Cardiac muscle cell (in vitro differentiated cells and primary cell): Measurements from ENCODE around the gene OR52I1. TPM values are rescaled to one million over a fixed set of nuclear protein-coding genes. Genes with fewer than 3 reads are reported as not detected.

ENCODE experiments used
- DNase-seq, 2 donors: peaks; one replicate each; pipeline versions ENCODE4 v3.0.0 to v3.0.0-alpha.2; 2010 to 2017; ENCODE audit warnings: low read depth in 1 of 2, low spot score in 1 of 2
- H3K27ac ChIP-seq: fragments of 200-600 bp; sonication (generic); 2 replicates; pipeline ENCODE4 v1.5.1; 2016
- H3K27me3 ChIP-seq: fragments of 200-600 bp; sonication (generic); 2 replicates; pipeline ENCODE4 v1.6.0; 2016; ENCODE audit warnings: control low read depth
- H3K36me3 ChIP-seq: fragments of 200-600 bp; sonication (generic); 2 replicates; pipeline ENCODE4 v1.5.1; 2016; ENCODE audit warnings: control low read depth
- H3K4me1 ChIP-seq: fragments of 200-600 bp; sonication (generic); 2 replicates; pipeline ENCODE4 v1.8.1; 2017; ENCODE audit warnings: low read depth, mild to moderate bottlenecking, mixed run types
- H3K4me3 ChIP-seq: fragments of 200-600 bp; sonication (generic); 2 replicates; pipeline ENCODE4 v1.5.1; 2016; ENCODE audit warnings: mild to moderate bottlenecking
- H3K9me3 ChIP-seq: fragments of 200-600 bp; sonication (generic); 2 replicates; pipeline ENCODE4 v1.5.1; 2017; ENCODE audit warnings: low read depth, mild to moderate bottlenecking, control low read depth
- polyA plus RNA-seq: library from polyadenylated mRNA; unstranded; fragments of >200 nt; fragmentation: Nextera tagmentation; extraction: Ambion mirVana; gene quantifications from 2 replicates; pipeline ENCODE4 v1.2.1, GENCODE V29; 2016
- total RNA-seq: library from RNA; depleted of rRNA; stranded (reverse); fragments of >200 nt; gene quantifications from 2 replicates; pipeline ENCODE4 v1.2.3, GENCODE V29; 2016
- TF ChIP-seq, protein P1 (sequence below): IDR thresholded peaks from 2 replicates; pipeline ENCODE4 v1.5.1; 2012; ENCODE audit warnings: low read depth, mild to moderate bottlenecking, low read length

OR52I1 gene, protein sequence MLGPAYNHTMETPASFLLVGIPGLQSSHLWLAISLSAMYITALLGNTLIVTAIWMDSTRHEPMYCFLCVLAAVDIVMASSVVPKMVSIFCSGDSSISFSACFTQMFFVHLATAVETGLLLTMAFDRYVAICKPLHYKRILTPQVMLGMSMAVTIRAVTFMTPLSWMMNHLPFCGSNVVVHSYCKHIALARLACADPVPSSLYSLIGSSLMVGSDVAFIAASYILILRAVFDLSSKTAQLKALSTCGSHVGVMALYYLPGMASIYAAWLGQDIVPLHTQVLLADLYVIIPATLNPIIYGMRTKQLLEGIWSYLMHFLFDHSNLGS
- total RNA-seq (not detected in 2 replicates), polyA plus RNA-seq (0.33 TPM in 1 of 2 replicates, not detected in the other)

DNA sequence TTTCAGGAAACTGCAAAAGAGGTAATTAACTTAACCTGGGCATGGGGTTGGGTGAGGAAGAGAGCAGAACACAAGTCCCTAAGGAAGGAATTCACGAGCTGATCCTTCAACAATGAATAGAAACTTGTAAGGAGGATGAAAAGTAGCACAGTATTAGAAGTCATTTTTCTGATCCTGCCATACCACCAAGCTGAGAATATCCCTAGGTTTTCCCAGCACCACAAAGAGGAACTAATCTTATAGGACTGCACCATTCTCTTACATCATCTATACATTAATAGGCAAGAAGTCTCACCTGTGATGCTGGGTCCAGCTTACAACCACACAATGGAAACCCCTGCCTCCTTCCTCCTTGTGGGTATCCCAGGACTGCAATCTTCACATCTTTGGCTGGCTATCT, at the start of gene OR52I1:
TSS of gene OR52I1 (plus strand) at position 301 of the 400 bp plus-strand sequence. CDS start at position 301, 0 bp downstream.
- Histone ChIP-seq H3K4me1 (no peaks in the 10 kb centered on the region), H3K36me3 (no peaks in the 10 kb centered on the region), H3K27ac (no peak within 1 kb of the TSS), H3K9me3 (no peaks in the 10 kb centered on the region), H3K4me3 (no peak within 1 kb of the TSS), H3K27me3 (no peaks in the 10 kb centered on the region)
- no peak for DNase-seq
- TF ChIP-seq, protein P1, sequence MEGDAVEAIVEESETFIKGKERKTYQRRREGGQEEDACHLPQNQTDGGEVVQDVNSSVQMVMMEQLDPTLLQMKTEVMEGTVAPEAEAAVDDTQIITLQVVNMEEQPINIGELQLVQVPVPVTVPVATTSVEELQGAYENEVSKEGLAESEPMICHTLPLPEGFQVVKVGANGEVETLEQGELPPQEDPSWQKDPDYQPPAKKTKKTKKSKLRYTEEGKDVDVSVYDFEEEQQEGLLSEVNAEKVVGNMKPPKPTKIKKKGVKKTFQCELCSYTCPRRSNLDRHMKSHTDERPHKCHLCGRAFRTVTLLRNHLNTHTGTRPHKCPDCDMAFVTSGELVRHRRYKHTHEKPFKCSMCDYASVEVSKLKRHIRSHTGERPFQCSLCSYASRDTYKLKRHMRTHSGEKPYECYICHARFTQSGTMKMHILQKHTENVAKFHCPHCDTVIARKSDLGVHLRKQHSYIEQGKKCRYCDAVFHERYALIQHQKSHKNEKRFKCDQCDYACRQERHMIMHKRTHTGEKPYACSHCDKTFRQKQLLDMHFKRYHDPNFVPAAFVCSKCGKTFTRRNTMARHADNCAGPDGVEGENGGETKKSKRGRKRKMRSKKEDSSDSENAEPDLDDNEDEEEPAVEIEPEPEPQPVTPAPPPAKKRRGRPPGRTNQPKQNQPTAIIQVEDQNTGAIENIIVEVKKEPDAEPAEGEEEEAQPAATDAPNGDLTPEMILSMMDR: no peak

DNA sequence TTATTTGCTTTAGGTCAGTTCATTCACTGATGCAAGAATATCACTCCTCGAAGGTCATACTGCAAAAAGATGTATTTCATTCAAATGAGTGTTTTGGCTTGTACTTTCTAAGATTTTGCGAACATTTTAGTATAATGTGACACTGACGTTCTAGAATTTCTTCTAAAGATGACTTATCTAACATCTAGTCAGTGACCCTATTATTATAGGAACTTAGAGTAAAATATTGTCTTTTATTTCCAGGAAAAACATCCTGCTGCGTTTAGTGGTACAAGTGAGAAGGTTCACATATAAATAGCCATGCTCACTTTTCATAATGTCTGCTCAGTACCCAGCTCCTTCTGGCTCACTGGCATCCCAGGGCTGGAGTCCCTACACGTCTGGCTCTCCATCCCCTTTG, 48.9 kb upstream of the OR52I1 start, which contains the start of gene OR52M1:
TSS of gene OR52M1 (plus strand) at position 301 of the 400 bp plus-strand sequence. CDS start at position 301, 0 bp downstream.
- Histone ChIP-seq H3K4me3 (no peak within 1 kb of the TSS), H3K27me3 (peaks cover 5% of the 10 kb centered on the region), H3K36me3 (no peaks in the 10 kb centered on the region), H3K4me1 (no peaks in the 10 kb centered on the region), H3K9me3 (no peaks in the 10 kb centered on the region), H3K27ac (no peak within 1 kb of the TSS)
- no peak for DNase-seq
- TF ChIP-seq, protein P1: no peak

DNA sequence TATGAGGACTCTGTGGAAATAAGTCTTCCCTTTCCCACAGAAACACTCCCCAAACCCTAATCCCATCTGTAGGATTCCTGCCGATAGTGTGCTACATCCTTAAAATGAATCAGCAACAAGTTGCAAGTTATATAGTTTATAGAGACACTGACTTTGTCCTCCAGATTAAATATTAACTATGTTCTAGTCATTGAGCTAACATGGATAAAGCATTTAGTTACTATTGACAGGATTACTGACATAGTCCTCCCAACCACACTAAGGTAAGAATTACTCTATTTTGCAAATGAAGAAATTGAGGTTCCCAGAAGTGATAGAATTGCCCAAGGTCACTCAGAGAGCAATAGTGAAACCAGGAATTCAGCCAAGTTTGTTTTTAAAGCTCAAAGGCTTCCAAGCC, 47.0 kb upstream of the OR52I1 start:
- TF ChIP-seq, protein P1: no peak

DNA sequence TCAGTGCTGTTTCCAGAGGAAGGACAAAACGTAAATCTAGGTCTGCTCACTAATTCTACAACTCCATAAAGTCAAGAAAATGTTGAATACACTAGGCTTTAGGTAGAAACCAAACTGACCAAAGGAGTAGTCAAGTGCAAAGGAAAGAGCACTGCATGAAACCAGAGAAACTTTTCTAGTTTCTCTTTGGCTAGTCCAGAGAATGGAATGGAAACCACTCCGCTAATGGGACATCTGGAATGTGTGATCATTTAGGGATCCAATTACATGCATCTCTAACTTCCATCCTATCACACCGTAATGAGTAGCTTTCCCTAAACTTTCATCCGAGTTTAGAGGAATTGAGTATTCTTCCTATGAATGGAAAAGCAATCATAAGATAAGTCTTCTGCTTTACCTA, 46.4 kb upstream of the OR52I1 start:
- Histone ChIP-seq H3K27ac (no peak overlapping the region), H3K36me3 (no peaks in the 10 kb centered on the region), H3K4me1 (no peaks in the 10 kb centered on the region), H3K27me3 (no peaks in the 10 kb centered on the region), H3K9me3 (no peaks in the 10 kb centered on the region), H3K4me3 (no peak overlapping the region)
- TF ChIP-seq, protein P1: no peak
- no peak for DNase-seq

More for the DNA sequence above, 47.0 kb upstream of the OR52I1 start:
- no peaks in the 10 kb centered on the region for H3K9me3 ChIP-seq
- no peak for DNase-seq
- peaks cover 4% of the 10 kb centered on the region for H3K27me3 ChIP-seq
- H3K4me3 ChIP-seq: no peak overlapping the region
- H3K36me3 ChIP-seq: no peaks in the 10 kb centered on the region
- no peak overlapping the region for H3K27ac ChIP-seq
- no peaks in the 10 kb centered on the region for H3K4me1 ChIP-seq

DNA sequence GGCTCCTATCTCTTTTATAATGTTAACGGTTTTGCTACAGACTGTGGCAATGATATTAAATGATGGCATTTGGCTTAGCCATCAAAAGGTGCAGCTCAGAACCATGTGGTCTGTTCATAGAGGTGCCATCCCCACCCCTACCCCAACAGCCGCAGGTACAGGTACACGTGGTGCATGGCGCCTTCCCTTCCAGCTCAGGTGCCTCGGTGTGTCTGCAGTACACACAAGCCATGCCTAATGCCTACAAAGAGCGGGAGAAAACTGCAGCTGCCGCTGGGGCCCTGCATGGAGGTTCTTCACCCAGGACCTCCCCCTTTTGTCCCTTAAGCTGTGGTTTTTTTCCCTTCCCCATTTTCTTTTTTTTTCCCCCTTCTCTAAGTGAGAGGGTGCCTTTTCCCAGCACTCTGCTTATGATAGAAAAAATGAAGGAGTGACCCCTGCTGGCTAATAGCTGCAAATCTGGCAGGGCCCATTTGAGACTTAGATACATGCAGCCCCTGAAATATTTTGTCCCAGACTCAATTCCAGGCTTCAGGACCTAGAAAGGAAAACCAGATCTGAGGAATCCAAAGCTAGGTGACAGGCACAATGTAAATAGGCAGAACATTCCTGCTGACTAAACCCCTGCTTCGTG, 42.4 kb upstream of the OR52I1 start:
- no peak for DNase-seq
- no peaks in the 10 kb centered on the region for H3K36me3 ChIP-seq
- TF ChIP-seq, protein P1: no peak

More for the DNA sequence above, 42.4 kb upstream of the OR52I1 start:
- no peak overlapping the region for H3K4me3 ChIP-seq
- H3K4me1 ChIP-seq: no peaks in the 10 kb centered on the region
- no peak overlapping the region for H3K27ac ChIP-seq
- no peaks in the 10 kb centered on the region for H3K27me3 ChIP-seq
- H3K9me3 ChIP-seq: no peaks in the 10 kb centered on the region
